ENCODE measurements around the gene CLDN6. TPM values are rescaled to one million over a fixed set of nuclear protein-coding genes. Genes with fewer than 3 reads are reported as not detected.
A peak's percentile ranks its signal among the peaks of the same experiment; 100 is the strongest.

CLDN6 gene
- total RNA-seq, 2 experiments from 2014 or later: not detected

DNA sequence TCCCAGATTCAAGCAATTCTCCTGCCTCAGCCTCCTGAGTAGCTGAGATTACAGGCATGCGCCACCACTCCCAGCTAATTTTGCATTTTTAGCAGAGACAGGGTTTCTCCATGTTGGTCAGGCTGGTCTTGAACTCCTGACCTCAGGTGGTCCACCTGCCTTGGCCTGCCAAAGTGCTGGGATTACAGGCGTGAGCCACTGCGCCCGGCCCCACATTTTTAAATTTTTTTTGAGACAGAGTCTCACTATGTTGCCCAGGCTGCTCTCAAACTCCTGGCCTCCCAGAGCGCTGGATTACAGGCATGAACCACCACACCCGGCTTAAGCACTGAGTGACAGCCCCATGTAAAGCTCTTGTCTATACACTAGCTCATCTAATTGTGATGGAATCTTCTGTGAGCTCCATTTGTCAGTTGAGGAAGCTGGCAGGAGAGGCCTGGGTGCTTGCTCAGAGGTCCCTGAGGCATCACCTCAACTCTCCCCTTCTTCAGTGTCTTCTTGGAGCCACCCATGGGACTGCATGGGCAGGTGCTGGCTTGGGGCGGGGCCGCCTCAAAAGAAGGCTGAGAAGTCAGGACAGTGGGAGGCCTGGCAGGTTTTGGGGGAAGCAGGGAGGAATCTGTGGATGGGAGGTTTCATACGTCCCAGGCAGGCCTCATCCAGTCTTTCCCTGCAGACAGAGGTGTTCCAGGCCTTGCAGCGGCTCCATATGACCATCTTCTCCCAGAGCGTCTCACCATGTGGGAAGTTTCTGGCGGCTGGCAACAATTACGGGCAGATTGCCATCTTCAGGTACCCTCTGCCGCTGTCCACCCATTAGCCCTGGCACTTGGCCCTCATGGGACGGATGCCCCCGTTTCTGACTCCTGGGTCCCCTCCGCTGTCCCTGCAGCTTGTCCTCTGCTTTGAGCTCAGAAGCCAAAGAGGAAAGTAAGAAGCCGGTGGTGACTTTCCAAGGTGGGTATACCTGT is 7.3 kb upstream of the CLDN6 start:
- peaks cover 27% of the 10 kb centered on the region for H3K36me3 Mint-ChIP-seq (ENCODE audit: low read depth)
- H3K27ac Mint-ChIP-seq: no peak overlapping the region
- H3K27me3 Mint-ChIP-seq: peaks cover 14% of the 10 kb centered on the region
- H3K4me3 Mint-ChIP-seq: peak overlapping the region; percentile 17
- CTCF ChIA-PET: interaction anchor here (0.7 to 9.9 kb wide), 7 partner anchors 8 to 250 kb away, joined by 3 to 72 read pairs (median 3); no protein-coding TSS in a partner anchor
- POLR2A ChIA-PET: interaction anchor here (0.9 to 1.7 kb wide), 4 partner anchors 9 to 100 kb away, joined by 3 to 7 read pairs (median 4); partner anchors contain the start of gene PKMYT1
- no peaks in the 10 kb centered on the region for H3K9me3 Mint-ChIP-seq
- no peak for DNase-seq
- peaks cover 66% of the 10 kb centered on the region for H3K4me1 Mint-ChIP-seq

DNA sequence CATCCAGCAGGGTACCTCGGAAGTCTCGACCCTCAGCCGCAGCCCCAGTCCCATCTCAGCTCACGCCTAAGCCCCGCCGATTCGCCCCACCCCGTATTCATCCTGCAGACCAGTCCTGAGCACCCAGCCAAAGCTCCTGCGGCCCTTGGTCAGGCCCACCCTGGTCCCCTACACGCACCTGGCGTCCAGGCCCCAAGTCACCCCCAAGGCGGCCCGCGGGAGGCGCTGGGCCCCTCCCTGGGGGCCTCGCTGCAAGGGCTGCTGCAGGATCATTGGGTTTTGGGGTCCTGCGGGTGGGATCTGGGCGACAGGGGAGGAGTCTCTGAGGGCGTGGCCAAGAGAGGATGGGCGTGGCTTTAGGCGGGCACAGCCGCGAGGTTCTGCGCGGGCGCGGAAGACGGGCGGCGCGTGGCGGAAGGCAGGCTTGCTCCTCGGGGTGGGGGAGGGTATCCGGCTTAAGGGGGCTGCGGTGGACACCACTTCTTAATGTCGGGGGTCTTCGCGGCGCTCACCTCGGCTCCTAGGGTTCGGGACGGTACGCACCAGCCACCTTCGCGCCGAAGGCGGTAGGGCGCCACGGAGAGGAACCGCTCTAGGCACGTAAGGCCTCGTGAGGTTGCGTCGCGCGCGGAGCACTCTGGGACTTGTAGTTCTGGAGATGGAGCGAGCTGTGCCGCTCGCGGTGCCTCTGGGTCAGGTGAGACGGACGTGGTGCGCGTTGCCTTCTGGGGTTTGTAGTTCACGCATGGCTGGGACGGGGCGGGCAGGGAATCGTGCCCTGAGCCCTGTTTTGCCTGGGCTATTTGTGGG is 5.9 kb upstream of the CLDN6 start, which contains the start of the genes HCFC1R1 and THOC6:
Gene HCFC1R1, minus strand, starts transcription at position 274 of the 810 bp plus-strand sequence. Its CDS starts 1 bp downstream, at position 273.
Gene THOC6, plus strand, starts transcription at position 367 of the 810 bp plus-strand sequence. Its CDS starts 292 bp downstream, at position 659.
- Mint-ChIP-seq H3K4me3 (peak within 1 kb of the TSS; percentile 73), H3K4me1 (peaks cover 58% of the 10 kb centered on the region), H3K36me3 (ENCODE audit: low read depth) (peaks cover 27% of the 10 kb centered on the region), H3K27me3 (peaks cover 5% of the 10 kb centered on the region), H3K27ac (peak within 1 kb of the TSS; percentile 83), H3K9me3 (no peaks in the 10 kb centered on the region)
- ChIA-PET POLR2A (interaction anchor here (0.9 to 4.7 kb wide), 17 partner anchors 8 to 377 kb away, joined by 3 to 52 read pairs (median 4); partner anchors contain the start of genes IL32, PKMYT1, ZNF174 and ZNF213), CTCF (interaction anchor here (0.7 to 9.9 kb wide), 12 partner anchors 8 to 105 kb away, joined by 3 to 97 read pairs (median 5); partner anchors contain the start of gene IL32)
- peak; percentile 97 for DNase-seq

GRCh38 chr16:3023415-3023668 is 5.4 kb upstream of the CLDN6 start:
- peak overlapping the region; percentile 73 for H3K4me3 Mint-ChIP-seq
- peak overlapping the region; percentile 83 for H3K27ac Mint-ChIP-seq
- H3K4me1 Mint-ChIP-seq: peaks cover 54% of the 10 kb centered on the region
- CTCF ChIA-PET: interaction anchor here (1.2 to 9.9 kb wide), 7 partner anchors 8 to 106 kb away, joined by 3 to 97 read pairs (median 7); no protein-coding TSS in a partner anchor
- DNase-seq: no peak
- peaks cover 27% of the 10 kb centered on the region for H3K36me3 Mint-ChIP-seq (ENCODE audit: low read depth)
- POLR2A ChIA-PET: interaction anchor here (1.0 to 4.7 kb wide), 16 partner anchors 9 to 378 kb away, joined by 3 to 52 read pairs (median 4); partner anchors contain the start of genes IL32, PKMYT1, ZNF174 and ZNF213
- H3K9me3 Mint-ChIP-seq: no peaks in the 10 kb centered on the region
- H3K27me3 Mint-ChIP-seq: peaks cover 6% of the 10 kb centered on the region

GRCh38 chr16:3022684-3023414 is 4.9 kb upstream of the CLDN6 start:
- peak; percentile 37 for DNase-seq
- Mint-ChIP-seq H3K27me3 (peaks cover 5% of the 10 kb centered on the region), H3K4me1 (peaks cover 54% of the 10 kb centered on the region), H3K36me3 (ENCODE audit: low read depth) (peaks cover 27% of the 10 kb centered on the region), H3K27ac (peak overlapping the region; percentile 83), H3K9me3 (no peaks in the 10 kb centered on the region), H3K4me3 (peak overlapping the region; percentile 73)
- CTCF ChIA-PET: interaction anchor here (1.2 to 9.9 kb wide), 6 partner anchors 9 to 106 kb away, joined by 3 to 97 read pairs (median 12); no protein-coding TSS in a partner anchor
- POLR2A ChIA-PET: interaction anchor here (1.0 to 4.7 kb wide), 18 partner anchors 9 to 378 kb away, joined by 3 to 52 read pairs (median 4); partner anchors contain the start of genes FLYWCH1, IL32, PAQR4 and PKMYT1

DNA sequence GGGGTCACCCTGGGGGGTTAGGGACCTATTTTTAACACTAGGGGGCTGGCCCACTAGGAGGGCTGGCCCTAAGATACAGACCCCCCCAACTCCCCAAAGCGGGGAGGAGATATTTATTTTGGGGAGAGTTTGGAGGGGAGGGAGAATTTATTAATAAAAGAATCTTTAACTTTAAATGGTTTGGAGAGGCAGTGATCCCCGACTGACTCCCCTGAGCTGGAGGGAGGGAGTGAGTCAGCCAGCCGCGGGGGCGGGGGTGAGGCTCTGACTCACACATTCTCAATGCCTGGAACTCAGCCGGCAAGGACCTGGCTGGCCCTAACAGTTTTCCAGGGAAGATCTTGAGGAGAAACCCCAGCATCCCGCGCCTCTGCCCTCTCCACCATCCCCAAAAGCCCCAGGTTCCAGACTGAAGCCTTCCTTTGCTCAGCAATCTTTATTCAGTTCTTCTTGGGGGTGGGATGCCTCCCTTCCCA is 4.3 kb upstream of the CLDN6 start:
- Mint-ChIP-seq H3K4me1 (peaks cover 51% of the 10 kb centered on the region), H3K4me3 (peak overlapping the region; percentile 73), H3K27ac (peak overlapping the region; percentile 83), H3K36me3 (ENCODE audit: low read depth) (peaks cover 27% of the 10 kb centered on the region), H3K27me3 (peaks cover 5% of the 10 kb centered on the region), H3K9me3 (no peaks in the 10 kb centered on the region)
- ChIA-PET CTCF (interaction anchor here (1.8 to 9.9 kb wide), 5 partner anchors 9 to 107 kb away, joined by 5 to 97 read pairs (median 18); no protein-coding TSS in a partner anchor), POLR2A (interaction anchor here (0.7 to 4.7 kb wide), 12 partner anchors 9 to 149 kb away, joined by 3 to 52 read pairs (median 4); partner anchors contain the start of genes FLYWCH1, PAQR4 and PKMYT1)
- DNase-seq: peak; percentile 86

GRCh38 chr16:3021449-3022207 is 3.6 kb upstream of the CLDN6 start:
- POLR2A ChIA-PET: interaction anchor here (0.7 to 4.7 kb wide), 14 partner anchors 7 to 116 kb away, joined by 3 to 52 read pairs (median 4); partner anchors contain the start of genes FLYWCH1, PAQR4, PKMYT1 and ZNF213
- peak overlapping the region; percentile 73 for H3K4me3 Mint-ChIP-seq
- H3K9me3 Mint-ChIP-seq: no peaks in the 10 kb centered on the region
- CTCF ChIA-PET: interaction anchor here (1.0 to 9.9 kb wide), 6 partner anchors 10 to 107 kb away, joined by 3 to 97 read pairs (median 12); no protein-coding TSS in a partner anchor
- DNase-seq: peak; percentile 79
- peak overlapping the region; percentile 83 for H3K27ac Mint-ChIP-seq
- H3K4me1 Mint-ChIP-seq: peaks cover 51% of the 10 kb centered on the region
- peaks cover 9% of the 10 kb centered on the region for H3K27me3 Mint-ChIP-seq
- H3K36me3 Mint-ChIP-seq (ENCODE audit: low read depth): peaks cover 21% of the 10 kb centered on the region

DNA sequence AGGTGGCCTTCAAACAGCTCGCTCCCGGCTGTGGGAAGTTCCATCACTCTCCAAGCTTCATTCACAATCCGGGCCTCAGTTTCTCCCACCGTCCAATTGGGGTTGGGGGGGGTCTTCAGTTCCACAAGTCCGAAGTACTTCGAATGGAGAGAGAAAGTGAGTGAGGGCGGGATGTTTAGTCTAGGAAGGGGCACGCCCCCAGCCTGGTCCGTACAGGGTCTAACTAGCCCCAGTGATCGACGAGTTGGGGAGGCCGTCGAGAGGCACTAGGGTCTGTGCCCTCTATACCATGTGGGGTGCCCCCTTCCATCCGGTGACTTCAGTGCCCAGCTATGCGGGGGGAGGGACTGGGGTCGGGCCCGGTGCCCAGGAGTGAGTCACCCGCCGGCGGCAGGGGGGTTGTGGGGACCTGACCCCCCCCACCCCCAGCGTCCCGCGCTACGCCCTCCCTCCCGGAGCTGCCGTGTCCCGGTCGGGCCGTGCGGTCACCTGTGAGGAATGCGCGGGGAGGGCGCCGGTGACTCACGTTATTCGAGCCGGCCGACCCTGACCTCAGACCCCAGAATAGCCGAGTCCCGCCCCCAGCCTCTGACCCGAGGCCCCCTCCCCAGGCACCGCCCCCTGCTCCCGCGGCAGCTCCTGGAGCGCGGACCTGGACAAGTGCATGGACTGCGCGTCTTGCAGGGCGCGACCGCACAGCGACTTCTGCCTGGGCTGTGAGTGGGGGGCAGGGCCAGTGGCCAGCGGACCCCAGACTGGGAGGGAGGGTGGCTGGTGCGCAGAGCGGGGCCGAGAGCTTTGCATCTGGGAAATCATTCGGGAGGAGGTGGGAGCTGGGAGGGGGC is 2.8 kb upstream of the CLDN6 start:
- peak; percentile 48 for DNase-seq
- Mint-ChIP-seq H3K27me3 (peaks cover 11% of the 10 kb centered on the region), H3K36me3 (ENCODE audit: low read depth) (peaks cover 13% of the 10 kb centered on the region), H3K4me3 (peak overlapping the region; percentile 83), H3K4me1 (peaks cover 48% of the 10 kb centered on the region), H3K27ac (peak overlapping the region; percentile 83), H3K9me3 (no peaks in the 10 kb centered on the region)
- ChIA-PET POLR2A (interaction anchor here (0.8 to 4.7 kb wide), 16 partner anchors 8 to 130 kb away, joined by 3 to 52 read pairs (median 5); partner anchors contain the start of genes IL32, PAQR4, PKMYT1 and ZNF213), CTCF (interaction anchor here (0.6 to 9.9 kb wide), 8 partner anchors 11 to 147 kb away, joined by 3 to 97 read pairs (median 9); no protein-coding TSS in a partner anchor)

DNA sequence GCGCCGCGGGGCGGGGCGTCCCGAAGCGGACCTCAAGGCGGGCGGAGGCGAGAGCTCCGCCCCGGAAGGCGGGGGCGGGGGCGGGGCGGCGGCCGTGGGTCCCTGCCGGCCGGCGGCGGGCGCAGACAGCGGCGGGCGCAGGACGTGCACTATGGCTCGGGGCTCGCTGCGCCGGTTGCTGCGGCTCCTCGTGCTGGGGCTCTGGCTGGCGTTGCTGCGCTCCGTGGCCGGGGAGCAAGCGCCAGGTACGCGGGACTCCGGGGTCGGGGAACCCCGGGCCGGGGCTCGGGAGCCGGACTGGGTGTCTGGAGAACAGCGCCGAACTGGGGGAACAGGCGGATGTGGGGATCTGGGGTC is 2.2 kb upstream of the CLDN6 start, which contains the start of gene TNFRSF12A:
Gene TNFRSF12A, plus strand, starts transcription at position 122 of the 357 bp plus-strand sequence. Its CDS starts 30 bp downstream, at position 152.
- ChIA-PET POLR2A (interaction anchor here (1.0 to 4.7 kb wide), 13 partner anchors 9 to 130 kb away, joined by 3 to 52 read pairs (median 6); partner anchors contain the start of genes IL32, PAQR4, PKMYT1 and ZNF213), CTCF (interaction anchor here (0.6 to 9.9 kb wide), 7 partner anchors 11 to 148 kb away, joined by 3 to 97 read pairs (median 4); no protein-coding TSS in a partner anchor)
- Mint-ChIP-seq H3K27ac (peak within 1 kb of the TSS; percentile 83), H3K27me3 (peaks cover 11% of the 10 kb centered on the region), H3K4me1 (peaks cover 44% of the 10 kb centered on the region), H3K36me3 (ENCODE audit: low read depth) (peaks cover 13% of the 10 kb centered on the region), H3K9me3 (no peaks in the 10 kb centered on the region), H3K4me3 (peak within 1 kb of the TSS; percentile 83)
- peak; percentile 79 for DNase-seq

DNA sequence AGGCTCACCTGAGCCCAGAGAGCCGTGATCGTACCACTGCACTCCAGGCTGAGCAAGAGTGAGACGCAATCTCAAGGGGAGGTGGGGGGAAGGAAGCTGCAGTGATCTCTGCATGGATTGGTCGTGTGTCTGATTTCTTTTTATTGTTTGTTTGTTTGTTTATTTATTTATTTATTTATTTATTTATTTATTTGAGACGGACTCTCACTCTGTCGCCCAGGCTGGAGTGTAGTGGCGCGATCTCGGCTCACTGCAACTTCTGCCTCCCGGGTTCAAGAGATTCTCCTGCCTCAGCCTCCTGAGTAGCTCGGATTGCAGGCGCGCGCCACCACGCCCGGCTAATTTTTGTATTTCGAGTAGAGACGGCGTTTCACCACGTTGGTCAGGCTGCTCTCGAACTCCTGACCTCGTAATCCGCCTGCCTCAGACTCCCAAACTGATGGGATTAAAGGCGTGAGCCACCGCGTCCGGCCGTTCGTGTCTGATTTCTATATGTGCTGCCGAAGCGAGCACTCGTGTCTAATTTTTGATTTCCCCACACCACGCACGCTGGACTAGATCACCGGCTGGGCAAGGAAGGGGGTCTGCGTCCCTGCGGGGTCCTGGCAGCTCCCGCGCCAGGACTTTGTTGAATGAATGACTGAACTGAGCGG is 1.7 kb upstream of the CLDN6 start:
- H3K4me3 Mint-ChIP-seq: peak overlapping the region; percentile 83
- DNase-seq: no peak
- CTCF ChIA-PET: interaction anchor here (0.6 to 9.9 kb wide), 7 partner anchors 12 to 148 kb away, joined by 3 to 97 read pairs (median 4); no protein-coding TSS in a partner anchor
- H3K27me3 Mint-ChIP-seq: peaks cover 11% of the 10 kb centered on the region
- H3K9me3 Mint-ChIP-seq: no peaks in the 10 kb centered on the region
- peaks cover 43% of the 10 kb centered on the region for H3K4me1 Mint-ChIP-seq
- peaks cover 13% of the 10 kb centered on the region for H3K36me3 Mint-ChIP-seq (ENCODE audit: low read depth)
- H3K27ac Mint-ChIP-seq: peak overlapping the region; percentile 42
- POLR2A ChIA-PET: interaction anchor here (1.0 to 4.7 kb wide), 12 partner anchors 9 to 131 kb away, joined by 3 to 52 read pairs (median 6); partner anchors contain the start of genes IL32, PAQR4, PKMYT1 and ZNF213
